Inflammatory macrophage treated with lipopolysaccharide for 1 hour (primary cell): ENCODE measurements around the gene DCTPP1.

ENCODE experiments used
- DNase-seq, 2 donors: peaks; one replicate each; pipeline ENCODE4 v3.0.0-alpha.2; 2020 to 2022

DCTPP1 gene

DNA sequence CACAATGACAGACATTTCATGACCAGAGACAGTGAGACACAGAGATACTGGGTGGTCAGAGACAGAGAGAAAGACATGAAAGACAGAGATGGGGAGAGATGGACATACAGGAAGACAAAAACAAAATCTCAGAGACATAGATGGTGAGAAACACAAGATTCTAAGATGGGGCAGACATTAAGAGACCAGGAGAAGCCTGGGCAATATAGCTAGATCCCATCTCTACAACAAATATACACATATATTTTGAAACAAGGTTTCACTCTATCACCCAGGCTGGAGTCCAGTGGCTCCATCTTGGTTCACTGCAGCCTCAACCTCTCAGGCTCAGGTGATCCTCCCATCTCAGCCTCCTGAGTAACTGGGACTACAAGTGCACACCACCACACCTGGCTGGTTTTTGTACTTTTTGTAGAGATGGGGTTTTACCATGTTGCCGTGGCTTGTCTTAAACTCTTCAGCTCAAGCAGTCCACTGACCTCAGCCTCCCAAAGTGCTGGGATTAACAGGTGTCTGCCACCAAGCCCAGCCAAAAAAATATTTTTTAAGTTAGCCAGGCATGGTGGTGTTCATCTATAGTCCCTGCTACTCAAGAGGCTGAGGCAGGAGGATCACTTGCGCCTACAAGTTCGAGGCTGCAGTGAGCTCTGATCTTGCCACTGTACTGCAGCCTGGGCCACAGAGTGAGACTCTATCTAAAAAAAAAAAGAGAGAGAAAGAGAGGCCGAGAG is 49.6 kb downstream of the DCTPP1 start:
- DNase-seq: no peak

DNA sequence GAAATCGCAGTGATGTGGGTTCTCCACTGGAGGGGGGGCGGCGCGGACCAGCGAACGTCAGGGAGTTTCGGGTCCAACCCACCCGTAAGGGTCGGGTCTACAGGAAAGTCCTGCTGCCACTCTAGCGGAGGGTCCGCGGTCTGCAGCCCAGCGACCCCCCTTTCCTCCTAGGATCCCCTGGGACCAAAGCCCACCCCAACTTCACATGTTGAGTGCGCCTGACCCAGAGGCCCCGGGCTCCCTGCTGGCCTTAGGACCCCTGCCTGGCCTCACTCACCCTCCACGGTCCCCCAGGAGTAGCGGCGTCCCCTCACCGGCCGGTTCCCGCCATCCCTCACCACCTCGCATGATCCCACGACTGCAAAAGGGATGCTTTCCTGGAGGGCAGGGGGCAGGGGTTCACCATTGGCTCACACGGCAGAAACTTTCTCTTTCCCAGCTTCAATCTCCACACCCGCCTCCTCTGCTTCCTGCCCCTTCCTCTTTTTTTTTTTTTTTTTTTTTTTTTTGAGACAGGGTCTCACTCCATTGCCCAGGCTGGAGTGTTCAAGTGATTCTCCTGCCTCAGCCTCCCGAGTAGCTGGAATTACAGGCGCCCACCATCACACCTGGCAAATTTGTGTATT is 50.6 kb downstream of the DCTPP1 start:
- no peak for DNase-seq

DNA sequence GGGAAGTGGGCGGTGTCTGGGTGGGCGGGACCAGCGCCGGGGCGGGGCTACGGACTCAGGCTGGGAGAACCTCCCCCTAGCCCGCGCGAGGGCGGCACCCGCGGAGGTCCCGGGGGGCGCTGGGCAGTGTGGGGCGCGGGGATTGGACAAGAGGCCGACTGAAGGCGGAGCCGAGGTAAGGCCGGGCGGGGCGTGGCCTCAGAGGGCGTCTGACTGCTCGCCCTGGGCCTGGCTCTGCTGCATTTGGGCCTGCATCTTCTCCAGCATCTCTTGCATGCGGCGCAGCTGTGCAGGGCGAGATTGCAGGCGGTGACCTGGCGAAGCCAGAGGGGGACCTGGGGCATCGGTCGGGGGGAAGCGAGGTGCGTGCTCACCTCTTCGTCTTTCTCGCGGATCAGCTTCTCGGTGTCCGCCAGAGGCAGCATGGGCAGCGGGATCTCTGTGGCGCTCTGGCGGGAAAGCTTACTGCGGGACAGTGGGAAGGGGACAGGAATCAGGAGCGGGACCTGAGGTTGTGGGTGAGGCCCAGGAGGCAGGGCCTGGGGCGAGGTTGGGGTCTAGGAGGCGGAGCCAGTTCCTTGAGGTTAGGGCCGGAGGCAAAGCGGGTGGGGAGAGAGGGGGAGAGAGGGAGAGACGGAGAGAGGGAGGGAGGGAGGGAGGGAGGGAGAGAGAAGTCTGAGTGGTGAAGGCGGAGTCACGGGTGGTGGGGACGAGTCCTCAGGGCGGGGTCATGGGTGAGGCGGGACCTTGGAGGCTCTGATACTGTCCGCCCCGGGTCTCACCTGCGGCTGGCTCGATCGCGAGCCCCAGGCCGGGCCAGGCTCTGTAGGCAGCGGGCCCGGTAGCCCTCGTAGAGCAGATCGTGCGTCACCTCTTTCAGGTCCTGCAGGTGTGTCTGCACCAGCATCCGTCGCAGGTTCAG is 51.3 kb downstream of the DCTPP1 start:
- peak; percentile 96 to 98 for DNase-seq

DNA sequence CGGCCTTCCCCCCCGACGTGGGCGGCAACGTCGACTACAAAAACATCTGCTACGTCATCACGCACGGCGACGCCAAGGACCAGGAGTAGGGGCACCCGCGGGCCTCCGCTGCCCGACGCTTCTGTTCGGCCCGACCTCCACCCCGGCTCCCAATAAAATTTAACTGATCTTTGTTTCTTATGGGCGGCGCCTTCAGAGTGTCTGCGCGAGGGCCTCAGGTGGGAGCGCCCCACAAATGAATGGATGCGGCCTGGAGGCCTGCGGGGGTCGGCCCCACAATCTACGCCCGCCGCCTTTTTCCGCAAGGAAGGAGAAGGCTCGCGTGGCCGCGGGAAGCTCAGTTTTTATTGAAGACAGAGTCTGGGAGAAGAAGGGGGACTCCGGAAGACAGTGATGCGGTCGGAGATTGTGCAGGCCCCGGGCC is 52.0 kb downstream of the DCTPP1 start:
- DNase-seq: peak in 1 of 2 donors; percentile 67

DNA sequence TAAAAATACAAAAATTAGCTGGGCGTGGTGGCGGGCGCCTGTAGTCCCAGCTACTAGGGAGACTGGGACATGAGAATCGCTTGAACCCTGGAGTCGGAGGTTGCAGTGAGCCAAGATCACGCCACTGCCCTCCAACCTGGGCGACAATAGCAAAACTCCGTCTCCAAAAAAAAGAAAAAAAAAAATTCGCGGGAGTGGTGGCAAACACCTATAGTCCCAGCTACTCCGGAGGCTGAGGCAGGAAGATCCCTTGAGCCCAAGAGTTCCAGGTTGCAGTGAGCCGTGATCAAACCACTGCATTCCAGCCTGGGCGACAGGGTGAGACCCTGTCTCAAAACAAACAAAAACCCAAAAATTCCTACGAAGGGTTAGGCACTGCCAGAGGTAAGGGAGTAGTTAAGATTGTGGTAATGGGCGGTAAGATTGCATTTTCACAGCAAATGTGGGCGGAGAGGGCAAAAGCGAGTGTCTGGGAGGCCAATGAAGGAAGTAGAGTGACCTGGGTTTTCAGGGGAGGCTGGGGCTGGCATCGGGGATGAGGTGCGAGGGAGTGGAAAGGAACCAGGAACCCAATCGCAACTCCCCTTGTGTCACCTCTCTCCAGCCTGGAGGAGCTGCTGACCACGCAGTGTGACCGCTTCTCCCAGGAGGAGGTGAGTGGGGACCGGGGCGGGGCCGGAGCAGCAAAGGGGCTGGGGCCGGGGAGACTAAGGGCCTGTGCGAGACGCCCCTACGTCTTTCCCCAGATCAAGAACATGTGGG is 52.6 kb downstream of the DCTPP1 start:
- peak in 1 of 2 donors; percentile 67 for DNase-seq

DNA sequence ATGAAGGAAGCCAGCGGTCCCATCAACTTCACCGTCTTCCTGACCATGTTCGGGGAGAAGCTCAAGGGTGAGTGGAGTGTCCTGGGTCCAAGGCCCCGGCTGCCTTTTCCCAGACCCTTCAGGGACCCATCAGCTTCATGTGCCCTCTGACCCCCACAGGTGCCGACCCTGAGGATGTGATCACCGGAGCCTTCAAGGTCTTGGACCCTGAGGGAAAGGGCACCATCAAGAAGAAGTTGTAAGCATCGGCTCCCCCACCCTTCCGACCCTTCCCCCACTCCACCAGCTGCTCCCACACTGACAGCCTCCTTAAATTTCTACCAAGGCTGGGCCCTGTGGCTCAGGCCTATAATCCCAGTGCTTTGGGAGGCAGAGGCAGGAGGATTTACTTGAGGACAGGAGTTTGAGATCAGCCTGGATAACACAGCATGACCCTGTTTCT is 53.3 kb downstream of the DCTPP1 start:
- no peak for DNase-seq

DNA sequence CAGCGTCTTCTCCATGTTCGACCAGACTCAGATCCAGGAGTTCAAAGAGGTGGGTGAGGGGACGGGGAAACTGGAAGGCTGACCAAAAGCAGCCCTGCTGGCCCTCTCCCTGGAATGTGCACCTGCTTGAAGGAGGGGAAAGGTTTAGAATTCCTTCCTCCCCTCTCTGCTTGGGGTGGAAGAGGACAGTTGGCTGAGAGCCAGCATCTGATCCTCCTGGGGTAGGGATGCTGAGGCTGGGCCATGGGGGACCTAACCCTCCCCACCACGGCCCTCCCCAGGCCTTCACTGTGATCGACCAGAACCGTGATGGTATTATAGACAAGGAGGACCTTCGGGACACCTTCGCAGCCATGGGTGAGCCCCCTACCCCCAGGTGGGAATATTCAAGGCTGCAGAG is 54.0 kb downstream of the DCTPP1 start:
- no peak for DNase-seq

DNA sequence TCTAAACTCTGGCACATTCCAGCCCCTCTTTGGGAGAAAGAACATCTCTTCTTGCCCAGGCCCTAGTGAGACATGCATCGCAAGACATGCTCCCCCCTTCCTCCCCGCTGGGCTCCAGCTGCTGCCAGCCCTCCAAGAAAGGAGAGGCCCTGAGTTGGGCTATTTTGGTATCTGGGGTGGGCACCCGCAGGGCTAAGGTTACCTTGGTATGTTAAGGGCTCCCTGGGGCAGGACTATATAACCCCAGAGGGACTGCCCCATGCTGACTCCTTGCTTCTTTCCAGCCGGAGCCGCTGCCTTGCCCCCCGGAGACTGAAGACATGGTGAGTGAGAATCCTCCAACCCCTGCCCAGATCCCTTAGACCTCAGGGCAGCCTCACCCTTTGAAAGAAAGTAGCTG is 55.3 kb downstream of the DCTPP1 start, which contains the start of gene MYL11:
Gene MYL11, plus strand, starts transcription at position 265 of the 400 bp plus-strand sequence. Its CDS starts 56 bp downstream, at position 321.
- DNase-seq: no peak
